Measurements from ENCODE around the gene IGSF1. TPM values are rescaled to one million over a fixed set of nuclear protein-coding genes. Genes with fewer than 3 reads are reported as not detected.

Gene IGSF1
- total RNA-seq, 1 donor from 2014 or later: 19.2 TPM

- DNase-seq (ENCODE audit: extremely low spot score, unreplicated experiment): no peak
- H3K36me3 Mint-ChIP-seq: no peaks in the 10 kb centered on the region
- H3K4me1 Mint-ChIP-seq (ENCODE audit: unreplicated experiment): peaks cover 7% of the 10 kb centered on the region
- H3K27ac Mint-ChIP-seq: peak overlapping the region; percentile 1
- peak overlapping the region; percentile 16 for H3K4me3 Mint-ChIP-seq
- no peaks in the 10 kb centered on the region for H3K27me3 Mint-ChIP-seq
- TF ChIP-seq CTCF (conservative IDR thresholded peaks at IDR 0.05): no peak
- no peaks in the 10 kb centered on the region for H3K9me3 Mint-ChIP-seq
Observed at GRCh38 chrX:131317326-131317725, 28.2 kb upstream of the IGSF1 start.

- Mint-ChIP-seq H3K9me3 (no peaks in the 10 kb centered on the region), H3K36me3 (no peaks in the 10 kb centered on the region), H3K27ac (no peak overlapping the region), H3K4me1 (ENCODE audit: unreplicated experiment) (peaks cover 7% of the 10 kb centered on the region), H3K27me3 (no peaks in the 10 kb centered on the region), H3K4me3 (no peak overlapping the region)
- no peak for DNase-seq (ENCODE audit: extremely low spot score, unreplicated experiment)
- TF ChIP-seq CTCF (conservative IDR thresholded peaks at IDR 0.05): no peak
Observed at GRCh38 chrX:131316260-131316659, 27.2 kb upstream of the IGSF1 start.

GRCh38 chrX:131308980-131309379, 19.9 kb upstream of the IGSF1 start:
- TF ChIP-seq CTCF (conservative IDR thresholded peaks at IDR 0.05): no peak
- Mint-ChIP-seq H3K9me3 (no peaks in the 10 kb centered on the region), H3K4me1 (ENCODE audit: unreplicated experiment) (no peaks in the 10 kb centered on the region), H3K27ac (no peak overlapping the region), H3K4me3 (no peak overlapping the region), H3K36me3 (no peaks in the 10 kb centered on the region), H3K27me3 (no peaks in the 10 kb centered on the region)
- no peak for DNase-seq (ENCODE audit: extremely low spot score, unreplicated experiment)

DNA sequence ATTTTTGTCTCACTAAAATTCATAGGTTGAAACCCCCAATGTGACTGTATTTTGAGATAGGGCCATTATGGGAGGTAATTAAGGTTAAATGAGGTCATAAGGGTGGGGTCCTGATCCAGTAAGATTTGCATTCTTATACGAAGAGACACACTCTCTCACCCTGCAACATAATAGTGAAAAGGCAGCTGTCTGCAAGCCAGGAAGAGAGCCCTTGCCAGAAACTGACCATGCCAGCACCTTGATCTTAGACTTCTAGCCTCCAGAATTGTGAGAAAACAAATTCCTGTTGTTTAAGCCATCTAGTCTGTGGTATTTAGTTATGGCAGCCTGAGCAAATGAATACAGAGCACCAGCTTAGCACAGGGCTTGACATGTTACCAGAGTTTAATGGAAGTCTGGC, 17.5 kb upstream of the IGSF1 start:
- H3K27ac Mint-ChIP-seq: no peak overlapping the region
- H3K36me3 Mint-ChIP-seq: no peaks in the 10 kb centered on the region
- no peaks in the 10 kb centered on the region for H3K4me1 Mint-ChIP-seq (ENCODE audit: unreplicated experiment)
- TF ChIP-seq CTCF (conservative IDR thresholded peaks at IDR 0.05): no peak
- no peaks in the 10 kb centered on the region for H3K27me3 Mint-ChIP-seq
- DNase-seq (ENCODE audit: extremely low spot score, unreplicated experiment): no peak
- no peaks in the 10 kb centered on the region for H3K9me3 Mint-ChIP-seq
- H3K4me3 Mint-ChIP-seq: no peak overlapping the region

DNA sequence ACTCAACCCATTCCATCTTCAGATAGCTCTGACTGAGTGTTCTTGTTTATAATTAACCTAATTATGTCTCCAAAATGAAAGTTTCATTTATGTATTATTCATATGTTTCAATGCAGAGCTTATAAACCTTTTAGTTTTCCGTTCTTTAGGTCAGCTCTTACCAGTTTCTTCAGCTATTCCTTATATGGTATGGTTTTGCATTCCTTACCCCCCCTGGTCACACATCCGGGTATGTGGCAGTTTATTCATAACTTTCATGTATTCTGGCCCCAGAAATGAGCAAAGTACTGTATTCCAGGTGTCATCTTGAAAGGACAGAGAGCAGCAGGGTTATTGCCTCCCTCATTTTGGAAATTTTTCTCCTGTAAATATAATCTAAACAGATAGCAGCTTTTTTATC, 16.8 kb upstream of the IGSF1 start:
- H3K9me3 Mint-ChIP-seq: no peaks in the 10 kb centered on the region
- H3K36me3 Mint-ChIP-seq: no peaks in the 10 kb centered on the region
- no peak for TF ChIP-seq CTCF (conservative IDR thresholded peaks at IDR 0.05)
- DNase-seq (ENCODE audit: extremely low spot score, unreplicated experiment): no peak
- H3K27ac Mint-ChIP-seq: no peak overlapping the region
- H3K4me3 Mint-ChIP-seq: no peak overlapping the region
- H3K27me3 Mint-ChIP-seq: no peaks in the 10 kb centered on the region
- H3K4me1 Mint-ChIP-seq (ENCODE audit: unreplicated experiment): no peaks in the 10 kb centered on the region

- H3K4me1 Mint-ChIP-seq (ENCODE audit: unreplicated experiment): no peaks in the 10 kb centered on the region
- no peak overlapping the region for H3K4me3 Mint-ChIP-seq
- H3K9me3 Mint-ChIP-seq: no peaks in the 10 kb centered on the region
- no peaks in the 10 kb centered on the region for H3K36me3 Mint-ChIP-seq
- DNase-seq (ENCODE audit: extremely low spot score, unreplicated experiment): no peak
- no peak for TF ChIP-seq CTCF (conservative IDR thresholded peaks at IDR 0.05)
- no peak overlapping the region for H3K27ac Mint-ChIP-seq
- no peaks in the 10 kb centered on the region for H3K27me3 Mint-ChIP-seq
Observed at GRCh38 chrX:131302701-131303100, 13.6 kb upstream of the IGSF1 start.
